Measurements from ENCODE around the gene NFE2L2. TPM values are rescaled to one million over a fixed set of nuclear protein-coding genes. Genes with fewer than 3 reads are reported as not detected.

The NFE2L2 gene
- total and polyA plus RNA-seq, 9 of the 15 experiments (the other 6 are each of a cell fraction or from before 2014, with no cell fraction given): 29.3 to 120 (median 59.3) TPM

GRCh38 chr2:177211576-177212105 is 52.9 kb downstream of the NFE2L2 start (continued):
- peak; percentile 93 for TF ChIP-seq CHD1 (IDR thresholded peaks at IDR 0.05; ENCODE audit: low read length)
- no peak for TF ChIP-seq ID3 (CRISPR knock-in tag; IDR thresholded peaks at IDR 0.05)
- TF ChIP-seq ID3 (tag; IDR thresholded peaks at IDR 0.05): no peak
- 0 out of 2 replicates have a peak, but pooled peaks have one; percentile 65 for TF ChIP-seq ZNF197 (CRISPR knock-in tag; IDR thresholded peaks at IDR 0.05; ENCODE audit: low read depth)
- TF ChIP-seq ZNF395 (CRISPR knock-in tag; IDR thresholded peaks at IDR 0.05): 0 out of 2 replicates have a peak, but pooled peaks have one; percentile 17
- TF ChIP-seq FOXJ2 (tag; IDR thresholded peaks at IDR 0.05): 0 out of 2 replicates have a peak, but pooled peaks have one; percentile 13
- TF ChIP-seq NR1H2 (CRISPR knock-in tag; IDR thresholded peaks at IDR 0.05): 0 out of 2 replicates have a peak, but pooled peaks have one; percentile 31
- TF ChIP-seq ZNF311 (CRISPR knock-in tag; IDR thresholded peaks at IDR 0.05): no peak
- no peak for TF ChIP-seq ELK3 (CRISPR knock-in tag; IDR thresholded peaks at IDR 0.05)
- TF ChIP-seq ARNT (IDR thresholded peaks at IDR 0.05): 0 out of 4 replicates have a peak, but pooled peaks of 1 of the 2 experiments have one; percentile 91
- peak; percentile 75; the same call in 1 of the 2 replicates for TF ChIP-seq RHOXF2B (CRISPR knock-in tag; conservative IDR thresholded peaks at IDR 0.05)
- TF ChIP-seq, protein P1, sequence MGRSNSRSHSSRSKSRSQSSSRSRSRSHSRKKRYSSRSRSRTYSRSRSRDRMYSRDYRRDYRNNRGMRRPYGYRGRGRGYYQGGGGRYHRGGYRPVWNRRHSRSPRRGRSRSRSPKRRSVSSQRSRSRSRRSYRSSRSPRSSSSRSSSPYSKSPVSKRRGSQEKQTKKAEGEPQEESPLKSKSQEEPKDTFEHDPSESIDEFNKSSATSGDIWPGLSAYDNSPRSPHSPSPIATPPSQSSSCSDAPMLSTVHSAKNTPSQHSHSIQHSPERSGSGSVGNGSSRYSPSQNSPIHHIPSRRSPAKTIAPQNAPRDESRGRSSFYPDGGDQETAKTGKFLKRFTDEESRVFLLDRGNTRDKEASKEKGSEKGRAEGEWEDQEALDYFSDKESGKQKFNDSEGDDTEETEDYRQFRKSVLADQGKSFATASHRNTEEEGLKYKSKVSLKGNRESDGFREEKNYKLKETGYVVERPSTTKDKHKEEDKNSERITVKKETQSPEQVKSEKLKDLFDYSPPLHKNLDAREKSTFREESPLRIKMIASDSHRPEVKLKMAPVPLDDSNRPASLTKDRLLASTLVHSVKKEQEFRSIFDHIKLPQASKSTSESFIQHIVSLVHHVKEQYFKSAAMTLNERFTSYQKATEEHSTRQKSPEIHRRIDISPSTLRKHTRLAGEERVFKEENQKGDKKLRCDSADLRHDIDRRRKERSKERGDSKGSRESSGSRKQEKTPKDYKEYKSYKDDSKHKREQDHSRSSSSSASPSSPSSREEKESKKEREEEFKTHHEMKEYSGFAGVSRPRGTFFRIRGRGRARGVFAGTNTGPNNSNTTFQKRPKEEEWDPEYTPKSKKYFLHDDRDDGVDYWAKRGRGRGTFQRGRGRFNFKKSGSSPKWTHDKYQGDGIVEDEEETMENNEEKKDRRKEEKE (IDR thresholded peaks at IDR 0.05; ENCODE audit: borderline replicate concordance in 1 of 2, control insufficient read depth in 1 of 2, low read depth in 2 of 2, low read length in 1 of 2): 0 out of 4 replicates have a peak, but pooled peaks of 1 of the 2 experiments have one; percentile 43
- 0 out of 2 replicates have a peak, but pooled peaks have one; percentile 26 for TF ChIP-seq HMBOX1 (IDR thresholded peaks at IDR 0.05)
- peak; percentile 72; the same call in 1 of the 2 replicates for TF ChIP-seq SPI1 (IDR thresholded peaks at IDR 0.05; ENCODE audit: borderline replicate concordance, low read depth, low read length)
- TF ChIP-seq STAT5A (IDR thresholded peaks at IDR 0.05; ENCODE audit: borderline replicate concordance, low read length): 0 out of 2 replicates have a peak, but pooled peaks have one; percentile 7
- TF ChIP-seq GABPA (tag; conservative IDR thresholded peaks at IDR 0.05; ENCODE audit: low read depth): no peak
- no peak for TF ChIP-seq MBD1 (CRISPR knock-in tag; IDR thresholded peaks at IDR 0.05)
- TF ChIP-seq THRAP3 (IDR thresholded peaks at IDR 0.05; ENCODE audit: borderline replicate concordance): 0 out of 2 replicates have a peak, but pooled peaks have one; percentile 70

Data from K562 (cell line).